ENCODE data around the gene IQCM. TPM values are rescaled to one million over a fixed set of nuclear protein-coding genes. Genes with fewer than 3 reads are reported as not detected.

Gene IQCM
- total RNA-seq, 4 donors from 2014 or later: 0.48 TPM; not detected in 3

GRCh38 chr4:149793459-149793858 lies 22.2 kb downstream of the IQCM start:
- Histone ChIP-seq H3K4me1 (no peaks in the 10 kb centered on the region), H3K36me3 (no peaks in the 10 kb centered on the region), H3K9me3 (no peaks in the 10 kb centered on the region), H3K4me3 (no peak overlapping the region), H3K27ac (no peak overlapping the region), H3K27me3 (no peaks in the 10 kb centered on the region)
- intact Hi-C loops (cut with DNase I; ENCODE audit: low total_unique reads): no loop called here
- TF ChIP-seq POLR2A (IDR thresholded peaks at IDR 0.05): no peak
- TF ChIP-seq CTCF (IDR thresholded peaks at IDR 0.05): no peak
- DNase-seq: no peak

- DNase-seq: no peak
- intact Hi-C loops (cut with DNase I; ENCODE audit: low total_unique reads): no loop called here
- no peaks in the 10 kb centered on the region for H3K9me3 ChIP-seq
- H3K4me1 ChIP-seq: no peaks in the 10 kb centered on the region
- H3K27ac ChIP-seq: no peak overlapping the region
- H3K4me3 ChIP-seq: no peak overlapping the region
- H3K36me3 ChIP-seq: no peaks in the 10 kb centered on the region
- no peaks in the 10 kb centered on the region for H3K27me3 ChIP-seq
- TF ChIP-seq POLR2A (IDR thresholded peaks at IDR 0.05) (no peak), CTCF (IDR thresholded peaks at IDR 0.05) (no peak)
These were observed 23.8 kb downstream of the IQCM start for GRCh38 chr4:149791851-149792250.

- no peak overlapping the region for H3K4me3 ChIP-seq
- H3K4me1 ChIP-seq: no peaks in the 10 kb centered on the region
- no peaks in the 10 kb centered on the region for H3K9me3 ChIP-seq
- intact Hi-C loops (cut with DNase I; ENCODE audit: low total_unique reads): no loop called here
- DNase-seq: no peak
- H3K36me3 ChIP-seq: no peaks in the 10 kb centered on the region
- H3K27me3 ChIP-seq: no peaks in the 10 kb centered on the region
- no peak for TF ChIP-seq CTCF (IDR thresholded peaks at IDR 0.05)
- no peak for TF ChIP-seq POLR2A (IDR thresholded peaks at IDR 0.05)
- H3K27ac ChIP-seq: no peak overlapping the region
These were observed 25.3 kb downstream of the IQCM start for GRCh38 chr4:149790172-149790907.

DNA sequence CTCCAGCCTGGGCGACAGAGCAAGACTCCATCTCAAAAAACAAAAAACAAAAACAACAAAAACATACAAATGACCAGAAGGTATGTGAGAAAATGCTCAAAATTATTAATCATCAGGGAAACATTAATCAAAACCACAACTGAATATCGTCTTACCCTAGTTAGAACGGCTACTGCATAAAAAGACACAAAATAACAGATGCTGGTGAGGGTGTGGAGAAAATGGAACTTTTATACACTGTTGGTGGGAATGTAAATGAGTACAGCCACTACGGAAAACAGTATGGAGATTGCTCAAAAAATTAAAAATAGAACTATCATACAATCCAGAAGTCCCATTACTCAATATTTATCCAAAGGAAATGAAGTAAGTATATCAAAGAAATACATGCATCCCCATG lies 27.3 kb downstream of the IQCM start:
- Histone ChIP-seq H3K4me3 (no peak overlapping the region), H3K27ac (no peak overlapping the region), H3K4me1 (no peaks in the 10 kb centered on the region), H3K9me3 (no peaks in the 10 kb centered on the region), H3K36me3 (no peaks in the 10 kb centered on the region), H3K27me3 (no peaks in the 10 kb centered on the region)
- no peak for TF ChIP-seq CTCF (IDR thresholded peaks at IDR 0.05)
- TF ChIP-seq POLR2A (IDR thresholded peaks at IDR 0.05): no peak
- no peak for DNase-seq
- intact Hi-C loops (cut with DNase I; ENCODE audit: low total_unique reads): no loop called here

- no peaks in the 10 kb centered on the region for H3K4me1 ChIP-seq
- no peaks in the 10 kb centered on the region for H3K9me3 ChIP-seq
- no peaks in the 10 kb centered on the region for H3K27me3 ChIP-seq
- DNase-seq: no peak
- H3K4me3 ChIP-seq: no peak overlapping the region
- no peak overlapping the region for H3K27ac ChIP-seq
- TF ChIP-seq CTCF (IDR thresholded peaks at IDR 0.05) (no peak), POLR2A (IDR thresholded peaks at IDR 0.05) (no peak)
- no peaks in the 10 kb centered on the region for H3K36me3 ChIP-seq
- intact Hi-C loops (cut with DNase I; ENCODE audit: low total_unique reads): no loop called here
These were observed 29.8 kb downstream of the IQCM start for GRCh38 chr4:149785696-149786431.
